SU-DHL-6 (cell line): Measurements from ENCODE around the gene SPATA16.

ENCODE experiments used
- H2AFZ ChIP-seq: fragments of 200-600 bp; sonication (generic); 2 replicates; pipeline ENCODE4 v1.6.1; 2014; ENCODE audit warnings: low read depth, mild to moderate bottlenecking, moderate library complexity, mixed read lengths, antibody characterized with exemption, low read length; ENCODE audit not compliant: severe bottlenecking
- H3F3A ChIP-seq: fragments of 200-600 bp; shearing (Covaris generic); 2 replicates; pipeline ENCODE4 v1.6.0; 2016; ENCODE audit warnings: antibody characterized with exemption, mild to moderate bottlenecking; ENCODE audit not compliant: insufficient read depth
- H3K27ac ChIP-seq: fragments of 200-600 bp; sonication (generic); 2 replicates; pipeline ENCODE4 v1.5.1; 2016; ENCODE audit warnings: low read depth, mild to moderate bottlenecking, low read length, moderate library complexity, mixed read lengths
- H3K27me3 ChIP-seq: fragments of 200-600 bp; sonication (generic), shearing (Covaris generic); 2 replicates; pipeline ENCODE4 v1.6.0; 2014; ENCODE audit warnings: mild to moderate bottlenecking, low read length
- H3K36me3 ChIP-seq: fragments of 200-600 bp; sonication (generic); 2 replicates; pipeline ENCODE4 v1.6.1; 2014; ENCODE audit warnings: mild to moderate bottlenecking, low read length, mixed read lengths
- H3K4me2 ChIP-seq: fragments of 300-600, 200-600 bp; shearing (Covaris generic), sonication (generic); 2 replicates; pipeline ENCODE4 v1.6.0; 2014; ENCODE audit warnings: low read length, low read depth, mild to moderate bottlenecking; ENCODE audit not compliant: poor library complexity, severe bottlenecking
- H3K4me3 ChIP-seq: fragments of 200-600 bp; sonication (generic); 2 replicates; pipeline ENCODE4 v1.5.1; 2014; ENCODE audit warnings: antibody characterized with exemption, low read length, mild to moderate bottlenecking, mixed read lengths; ENCODE audit not compliant: insufficient read depth, poor library complexity, severe bottlenecking
- H3K79me2 ChIP-seq: fragments of 200-600 bp; sonication (generic); 2 replicates; pipeline ENCODE4 v1.6.1; 2014; ENCODE audit warnings: mild to moderate bottlenecking, low read length, moderate library complexity; ENCODE audit not compliant: insufficient read depth
- H3K9ac ChIP-seq: fragments of 200-600 bp; sonication (generic); 2 replicates; pipeline ENCODE4 v1.7.0; 2014; ENCODE audit warnings: mild to moderate bottlenecking, low read length
- H3K9me2 ChIP-seq: fragments of 200-600 bp; sonication (generic); replicated peaks from 2 replicates; pipeline ENCODE4 v1.6.1; 2014; ENCODE audit warnings: low read length; ENCODE audit not compliant: insufficient read depth
- H3K9me3 ChIP-seq: fragments of 200-600 bp; sonication (generic); 2 replicates; pipeline ENCODE4 v1.6.1; 2014; ENCODE audit warnings: low read length, mixed read lengths; ENCODE audit not compliant: insufficient read depth
- H4K20me1 ChIP-seq: fragments of 200-600 bp; sonication (generic); 2 replicates; pipeline ENCODE4 v1.6.1; 2014; ENCODE audit warnings: low read depth, mild to moderate bottlenecking, antibody characterized with exemption, low read length, moderate library complexity, mixed read lengths
- CTCF ChIP-seq: fragments of 200-600 bp; sonication (generic); IDR thresholded peaks from one replicate; pipeline ENCODE4 v1.5.1; 2017; ENCODE audit warnings: antibody characterized with exemption, mild to moderate bottlenecking, low read length, moderate library complexity; ENCODE audit not compliant: insufficient read depth, poor library complexity, severe bottlenecking
- EZH2phosphoT487 ChIP-seq: fragments of 200-600 bp; sonication (generic), shearing (Covaris generic); conservative IDR thresholded peaks from 2 replicates; pipeline ENCODE4 v1.6.1; 2018; ENCODE audit warnings: mild to moderate bottlenecking, antibody characterized with exemption, low read length, moderate library complexity, mixed read lengths

Gene SPATA16

GRCh38 chr3:173019378-173019777 is 121.7 kb downstream of the SPATA16 start:
- no peaks in the 10 kb centered on the region for H3K9me3 ChIP-seq

GRCh38 chr3:173018758-173019157 is 122.3 kb downstream of the SPATA16 start:
- Histone ChIP-seq H3K9me3 (no peaks in the 10 kb centered on the region), H2AFZ (no peak overlapping the region), H3K4me2 (no peak overlapping the region), H3F3A (no peaks in the 10 kb centered on the region), H3K27me3 (no peaks in the 10 kb centered on the region), H3K9ac (no peak overlapping the region), H4K20me1 (no peaks in the 10 kb centered on the region), H3K36me3 (no peaks in the 10 kb centered on the region), H3K27ac (no peak overlapping the region), H3K9me2 (no peaks in the 10 kb centered on the region), H3K79me2 (no peaks in the 10 kb centered on the region), H3K4me3 (no peak overlapping the region)
- no peak for TF ChIP-seq CTCF
- no peak for TF ChIP-seq EZH2phosphoT487

More at GRCh38 chr3:173019378-173019777, 121.7 kb downstream of the SPATA16 start:
- Histone ChIP-seq H3K4me2 (no peak overlapping the region), H3K4me3 (no peak overlapping the region), H3K27me3 (no peaks in the 10 kb centered on the region), H3F3A (no peaks in the 10 kb centered on the region), H3K27ac (no peak overlapping the region), H3K79me2 (no peaks in the 10 kb centered on the region), H4K20me1 (no peaks in the 10 kb centered on the region), H2AFZ (no peak overlapping the region), H3K36me3 (no peaks in the 10 kb centered on the region), H3K9me2 (no peaks in the 10 kb centered on the region), H3K9ac (no peak overlapping the region)
- no peak for TF ChIP-seq CTCF
- TF ChIP-seq EZH2phosphoT487 = no peak

GRCh38 chr3:173013219-173013832 is 127.7 kb downstream of the SPATA16 start:
- no peak overlapping the region for H3K4me2 ChIP-seq
- H3K9ac ChIP-seq = no peak overlapping the region
- H3K27ac ChIP-seq = no peak overlapping the region
- H3K79me2 ChIP-seq = no peaks in the 10 kb centered on the region
- H4K20me1 ChIP-seq = no peaks in the 10 kb centered on the region
- H3K9me3 ChIP-seq = no peaks in the 10 kb centered on the region
- H3K36me3 ChIP-seq = no peaks in the 10 kb centered on the region
- H3F3A ChIP-seq = no peaks in the 10 kb centered on the region
- no peak overlapping the region for H2AFZ ChIP-seq
- no peak overlapping the region for H3K4me3 ChIP-seq
- TF ChIP-seq CTCF (no peak), EZH2phosphoT487 (no peak)
- H3K27me3 ChIP-seq = no peaks in the 10 kb centered on the region
- H3K9me2 ChIP-seq = no peaks in the 10 kb centered on the region
